H54 (cell line): Measurements from ENCODE around the gene SNU13.
A peak's percentile ranks its signal among the peaks of the same experiment; 100 is the strongest.
"Not testable (repeated sequence)": the region's sequence is repeated elsewhere in the genome, so short reads cannot be mapped to it uniquely, and the experiment has no call there.

ENCODE experiments used
- DNase-seq: peaks from one replicate; pipeline ENCODE4 v3.0.0; 2011; ENCODE audit warnings: low spot score, mixed read lengths; ENCODE audit not compliant: insufficient read length
- FAIRE-seq: peaks from 3 replicates; lab custom pipeline; 2011; peaks lifted over from hg19 to GRCh38; lab: Jason Lieb, UNC
- POLR2A ChIP-seq: IDR thresholded peaks from 2 replicates; pipeline ENCODE4 v1.6.1; 2011; ENCODE audit warnings: low read depth, mild to moderate bottlenecking, low read length

SNU13 gene

DNA sequence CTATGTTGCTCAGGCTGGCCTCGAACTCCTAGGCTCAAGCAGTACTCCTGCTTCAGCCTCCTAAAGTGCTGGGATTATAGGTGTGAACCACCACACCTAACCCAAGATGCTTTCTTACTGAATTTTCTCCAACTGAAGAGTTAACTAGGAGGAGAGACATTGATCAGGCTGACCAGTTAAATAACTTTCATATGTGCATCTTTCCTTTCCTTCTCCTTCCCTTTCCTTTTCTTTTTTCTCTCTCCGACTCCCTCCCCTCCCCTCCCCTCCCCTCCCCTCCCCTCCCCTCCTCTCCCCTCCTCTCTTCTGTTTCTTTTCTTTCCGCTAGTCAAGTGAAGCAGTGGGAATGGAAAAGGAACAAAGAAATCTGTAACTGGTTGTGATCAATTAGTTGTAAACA is 40.9 kb downstream of the SNU13 start:
- DNase-seq (no peak), FAIRE-seq (no peak)
- no peak for TF ChIP-seq POLR2A

DNA sequence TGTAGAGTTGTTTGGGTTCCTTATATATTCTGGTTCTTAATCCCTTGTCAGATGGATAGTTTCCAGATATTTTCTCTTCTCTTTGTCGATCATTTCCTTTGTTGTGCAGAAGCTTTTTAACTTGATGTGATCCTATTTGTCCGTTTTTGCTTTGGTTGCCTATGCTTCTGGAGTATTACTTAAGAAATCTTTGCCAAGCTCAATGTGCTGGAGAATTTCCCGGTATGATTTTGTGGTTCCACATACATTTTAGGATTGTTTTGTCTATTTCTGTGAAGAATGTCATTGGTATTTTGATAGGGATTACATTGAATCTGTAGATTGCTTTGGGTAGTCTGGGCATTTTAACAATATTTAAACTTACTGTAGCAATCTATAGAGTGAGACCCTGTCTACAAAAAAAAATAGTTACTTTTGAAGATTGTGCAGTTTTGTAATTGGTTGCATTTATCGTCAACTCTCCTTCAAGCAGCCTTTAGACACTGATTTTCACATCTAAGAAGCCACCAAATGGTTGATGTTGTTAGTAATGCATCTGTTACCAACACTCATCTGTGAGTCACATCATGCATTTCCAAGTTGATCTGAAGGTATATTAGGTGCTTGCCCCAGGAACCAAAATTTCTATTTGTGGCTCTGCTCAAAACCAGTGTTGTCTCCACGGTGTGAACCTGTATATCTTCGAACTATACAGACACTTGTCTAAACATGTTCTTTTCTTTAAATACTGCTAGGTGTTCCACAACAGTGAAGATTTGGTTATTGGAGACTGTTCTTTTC is 46.1 kb downstream of the SNU13 start:
- no peak for DNase-seq
- TF ChIP-seq POLR2A = no peak

DNA sequence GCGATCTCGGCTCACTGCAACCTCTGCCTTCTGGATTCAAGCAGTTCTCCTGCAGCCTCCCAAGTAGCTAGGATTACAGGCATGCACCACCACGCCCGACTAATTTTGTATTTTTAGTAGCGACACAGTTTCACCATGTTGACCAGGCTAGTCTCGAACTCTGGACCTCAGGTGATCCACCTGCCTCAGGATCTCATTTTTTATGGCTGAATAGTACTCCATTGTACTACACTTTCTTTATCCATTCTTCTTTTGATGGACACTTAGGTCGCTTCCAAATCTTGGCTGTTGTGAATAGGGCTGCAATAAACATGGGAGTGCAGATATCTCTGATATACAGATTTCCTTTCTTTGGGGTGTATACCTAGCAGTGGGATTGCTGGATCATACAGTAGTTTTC is 46.8 kb downstream of the SNU13 start:
- no peak for TF ChIP-seq POLR2A
- DNase-seq (no peak), FAIRE-seq (no peak)

More for the DNA sequence above, 46.1 kb downstream of the SNU13 start:
- FAIRE-seq = no peak

DNA sequence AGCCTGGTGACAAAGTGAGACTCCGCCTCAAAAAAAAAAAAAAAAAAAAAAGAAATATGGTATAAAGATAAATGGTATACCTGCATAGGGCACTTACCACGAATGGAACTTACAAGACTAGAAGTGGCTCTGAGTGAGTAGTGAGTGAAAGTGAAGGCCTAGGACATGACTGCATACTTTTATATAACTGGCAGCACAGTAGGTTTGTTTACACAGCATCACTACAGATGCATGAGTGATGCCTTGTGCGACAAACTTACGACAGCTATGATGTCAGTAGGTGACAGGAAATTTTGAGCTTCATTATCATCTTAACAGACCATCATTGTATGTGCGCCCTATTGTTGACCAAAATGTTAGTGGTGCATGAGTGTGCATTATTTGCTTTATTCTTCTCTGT is 49.9 kb downstream of the SNU13 start:
- TF ChIP-seq POLR2A = no peak
- DNase-seq (no peak), FAIRE-seq (no peak)

DNA sequence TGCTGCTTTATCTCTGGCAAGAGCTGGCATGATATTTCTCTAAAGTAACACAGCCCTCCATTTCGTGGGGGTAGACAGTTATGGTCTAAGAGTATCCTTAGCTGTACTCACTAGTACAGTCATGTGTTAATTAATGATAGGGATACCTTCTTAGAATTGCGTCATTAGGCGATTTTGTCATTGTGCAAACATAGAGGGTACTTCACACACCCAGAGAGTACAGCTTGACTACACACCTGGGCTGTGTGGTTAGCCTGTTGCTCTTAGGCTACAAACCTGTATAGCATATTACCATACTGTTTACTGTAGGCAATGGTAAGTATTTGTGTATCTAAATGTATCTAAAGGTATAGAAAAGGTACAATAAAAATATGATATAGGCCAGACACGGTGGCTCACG is 50.5 kb downstream of the SNU13 start:
- no peak for DNase-seq
- no peak for TF ChIP-seq POLR2A
- no peak for FAIRE-seq

DNA sequence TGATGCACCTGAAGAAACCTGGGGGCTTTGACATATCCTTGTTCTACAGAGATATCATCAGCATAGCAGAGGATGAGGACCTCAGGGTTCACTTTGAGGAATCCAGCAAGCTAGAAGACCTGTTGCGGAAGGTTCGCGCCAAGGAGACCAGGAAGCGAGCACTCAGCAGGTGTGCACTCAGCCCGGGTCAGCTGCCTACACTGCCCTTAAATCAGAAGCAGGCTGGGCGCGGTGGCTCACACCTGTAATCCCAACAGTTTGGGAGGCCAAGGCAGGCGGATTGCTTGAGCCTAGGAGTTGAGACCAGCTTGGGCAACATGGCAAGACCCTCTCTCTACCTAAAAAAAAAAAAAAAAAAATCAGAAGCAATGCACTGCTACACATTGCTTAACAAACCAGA is 51.0 kb downstream of the SNU13 start:
- not testable (repeated sequence) for FAIRE-seq, DNase-seq

DNA sequence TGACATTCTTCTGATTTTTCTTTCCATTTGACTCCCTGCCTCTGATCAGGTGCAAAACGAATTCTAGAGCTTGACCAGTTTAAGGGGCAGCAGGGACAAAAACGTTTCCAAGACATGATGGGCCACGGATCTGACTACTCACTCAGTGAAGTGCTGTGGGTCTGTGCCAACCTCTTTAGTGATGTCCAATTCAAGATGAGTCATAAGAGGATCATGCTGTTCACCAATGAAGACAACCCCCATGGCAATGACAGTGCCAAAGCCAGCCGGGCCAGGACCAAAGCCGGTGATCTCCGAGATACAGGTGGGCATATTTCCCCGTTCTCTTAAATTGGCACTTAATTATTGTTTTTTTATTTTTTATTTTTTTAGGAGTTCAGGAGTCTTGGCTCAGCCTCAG is 52.2 kb downstream of the SNU13 start:
- FAIRE-seq (peak; percentile 91), DNase-seq (no peak)

DNA sequence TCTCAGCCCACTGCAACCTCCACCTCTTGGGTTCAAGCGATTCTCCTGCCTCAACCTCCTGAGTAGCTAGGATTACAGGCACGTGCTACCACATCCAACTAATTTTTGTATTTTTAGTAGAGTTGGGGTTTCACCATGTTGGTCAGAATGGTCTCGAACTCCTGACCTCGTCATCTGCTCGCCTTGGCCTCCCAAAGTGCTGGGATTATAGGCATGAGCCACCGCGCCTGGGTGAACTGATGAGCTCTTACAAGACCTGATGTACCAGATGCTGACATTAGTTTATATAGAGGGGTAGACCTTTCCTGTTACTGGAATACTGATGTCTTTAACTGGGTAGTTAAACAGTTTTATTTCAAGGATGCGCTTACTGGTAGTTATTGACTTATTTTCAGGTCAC is 54.1 kb downstream of the SNU13 start:
- not testable (repeated sequence) for FAIRE-seq, DNase-seq

More for the DNA sequence above, 52.2 kb downstream of the SNU13 start:
- TF ChIP-seq POLR2A = no peak

DNA sequence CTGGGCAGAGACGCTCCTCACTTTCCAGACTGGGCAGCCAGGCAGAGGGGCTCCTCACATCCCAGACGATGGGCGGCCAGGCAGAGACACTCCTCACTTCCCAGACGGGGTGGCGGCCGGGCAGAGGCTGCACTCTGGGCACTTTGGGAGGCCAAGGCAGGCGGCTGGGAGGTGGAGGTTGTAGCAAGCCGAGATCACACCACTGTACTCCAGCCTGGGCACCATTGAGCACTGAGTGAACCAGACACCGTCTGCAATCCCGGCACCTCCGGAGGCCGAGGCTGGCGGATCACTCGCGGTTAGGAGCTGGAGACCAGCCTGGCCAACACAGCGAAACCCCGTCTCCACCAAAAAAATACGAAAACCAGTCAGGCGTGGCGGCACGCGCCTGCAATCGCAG is 57.1 kb downstream of the SNU13 start:
- DNase-seq, FAIRE-seq: not testable (repeated sequence)

DNA sequence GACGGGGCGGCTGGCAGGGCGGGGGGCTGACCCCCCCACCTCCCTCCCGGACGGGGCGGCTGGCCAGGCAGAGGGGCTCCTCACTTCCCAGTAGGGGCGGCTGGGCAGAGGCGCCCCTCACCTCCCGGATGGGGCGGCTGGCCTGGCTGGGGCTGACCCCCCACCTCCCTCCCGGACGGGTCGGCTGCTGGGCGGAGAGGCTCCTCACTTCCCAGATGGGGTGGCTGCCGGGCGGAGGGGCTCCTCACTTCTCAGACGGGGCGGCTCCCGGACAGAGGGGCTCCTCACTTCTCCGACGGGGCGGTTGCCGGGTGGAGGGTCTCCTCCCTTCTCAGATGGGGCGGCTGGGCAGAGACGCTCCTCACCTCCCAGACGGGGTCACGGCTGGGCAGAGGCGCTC is 57.6 kb downstream of the SNU13 start:
- not testable (repeated sequence) for DNase-seq, FAIRE-seq

DNA sequence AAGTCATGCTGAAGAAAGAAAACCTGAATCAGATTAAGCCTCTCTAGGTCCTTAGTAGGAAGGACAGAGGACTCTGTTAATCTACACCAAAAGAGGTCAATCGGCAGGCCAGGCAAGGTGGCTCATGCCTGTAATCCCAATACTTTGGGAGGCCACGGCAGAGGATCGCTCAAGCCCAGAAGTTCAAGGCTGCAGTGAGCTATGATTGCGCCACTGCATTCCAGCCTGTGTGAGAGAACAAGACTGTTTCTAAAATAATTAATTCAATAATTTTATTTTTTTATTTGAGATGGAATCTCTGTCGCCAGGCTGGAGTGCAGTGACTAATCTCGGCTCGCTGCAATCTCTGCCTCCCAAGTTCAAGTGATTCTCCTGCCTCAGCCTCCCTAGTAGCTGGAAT is 63.1 kb downstream of the SNU13 start:
- no peak for TF ChIP-seq POLR2A
- no peak for DNase-seq
- no peak for FAIRE-seq
